Neural crest cell (in vitro differentiated cells): ENCODE data around the gene CAPS. TPM values are rescaled to one million over a fixed set of nuclear protein-coding genes. Genes with fewer than 3 reads are reported as not detected.
"Not testable (repeated sequence)": the region's sequence is repeated elsewhere in the genome, so short reads cannot be mapped to it uniquely, and the experiment has no call there.

ENCODE experiments used
- DNase-seq: peaks from one replicate; pipeline ENCODE4 v3.0.0; 2021; ENCODE audit warnings: low read depth, mixed read lengths, low spot score
- H3K27ac Mint-ChIP-seq: one replicate; pipeline ENCODE4 v1.8.0; 2021; ENCODE audit warnings: mild to moderate bottlenecking, mixed read lengths; ENCODE audit not compliant: unreplicated experiment
- H3K27me3 Mint-ChIP-seq: 2 replicates; pipeline ENCODE4 v1.8.0; 2021; ENCODE audit warnings: low read depth, mild to moderate bottlenecking, mixed read lengths
- H3K36me3 Mint-ChIP-seq: 2 replicates; pipeline ENCODE4 v1.8.0; 2021; ENCODE audit warnings: low read depth, mild to moderate bottlenecking, mixed read lengths
- H3K4me1 Mint-ChIP-seq: 2 replicates; pipeline ENCODE4 v1.8.0; 2021; ENCODE audit warnings: mixed read lengths
- H3K4me3 Mint-ChIP-seq: one replicate; pipeline ENCODE4 v1.8.0; 2021; ENCODE audit warnings: mild to moderate bottlenecking, mixed read lengths
- H3K9me3 Mint-ChIP-seq: 2 replicates; pipeline ENCODE4 v1.8.0; 2021; ENCODE audit warnings: mixed read lengths
- CTCF ChIP-seq: fragments of 200-600 bp; sonication (generic); conservative IDR thresholded peaks from 2 replicates; pipeline ENCODE4 v1.5.0; 2021; ENCODE audit warnings: antibody characterized with exemption, mild to moderate bottlenecking
- total RNA-seq: library from RNA; stranded (reverse); gene quantifications from 2 replicates; pipeline ENCODE4 v1.2.1, GENCODE V29; 2021

CAPS gene
- total RNA-seq, 1 donor from 2014 or later = 2.6 TPM

- H3K4me1 Mint-ChIP-seq = peaks cover 53% of the 10 kb centered on the region
These were observed 48.2 kb downstream of the CAPS start for GRCh38 chr19:5961969-5962945.

GRCh38 chr19:5963259-5963658 lies 49.2 kb downstream of the CAPS start:
- not testable (repeated sequence) for H3K36me3 Mint-ChIP-seq, DNase-seq, H3K27ac Mint-ChIP-seq, H3K4me3 Mint-ChIP-seq, H3K9me3 Mint-ChIP-seq, H3K27me3 Mint-ChIP-seq
- peaks cover 51% of the 10 kb centered on the region for H3K4me1 Mint-ChIP-seq

More at GRCh38 chr19:5961969-5962945, 48.2 kb downstream of the CAPS start:
- no peak for TF ChIP-seq CTCF
- H3K27ac Mint-ChIP-seq = peak overlapping the region; percentile 23
- no peaks in the 10 kb centered on the region for H3K36me3 Mint-ChIP-seq
- no peaks in the 10 kb centered on the region for H3K9me3 Mint-ChIP-seq
- no peak overlapping the region for H3K4me3 Mint-ChIP-seq
- no peak for DNase-seq
- H3K27me3 Mint-ChIP-seq = no peaks in the 10 kb centered on the region

GRCh38 chr19:5963855-5964254 lies 49.8 kb downstream of the CAPS start:
- H3K4me1 Mint-ChIP-seq = peaks cover 54% of the 10 kb centered on the region
- H3K9me3 Mint-ChIP-seq = no peaks in the 10 kb centered on the region
- TF ChIP-seq CTCF = no peak
- no peak for DNase-seq
- H3K27me3 Mint-ChIP-seq = no peaks in the 10 kb centered on the region
- no peaks in the 10 kb centered on the region for H3K36me3 Mint-ChIP-seq
- H3K27ac Mint-ChIP-seq = no peak overlapping the region
- H3K4me3 Mint-ChIP-seq = no peak overlapping the region

- Mint-ChIP-seq H3K4me3 (no peak overlapping the region), H3K27me3 (no peaks in the 10 kb centered on the region), H3K36me3 (no peaks in the 10 kb centered on the region), H3K4me1 (peaks cover 49% of the 10 kb centered on the region), H3K27ac (no peak overlapping the region), H3K9me3 (no peaks in the 10 kb centered on the region)
- no peak for TF ChIP-seq CTCF
- DNase-seq = no peak
These were observed 50.9 kb downstream of the CAPS start for GRCh38 chr19:5964816-5965565.

Other genes starting within 250 kb of the CAPS start
- 23.2 and 25.6 TPM in 2 replicates for gene MICOS13, start 233.7 kb upstream of the CAPS start, total RNA-seq
- gene HSD11B1L, start 233.2 kb upstream of the CAPS start, total RNA-seq = 16.0 and 21.7 TPM in 2 replicates
- gene RPL36, start 224.0 kb upstream of the CAPS start, total RNA-seq = 1,029 and 1,097 TPM in 2 replicates
- 89.9 and 93.2 TPM in 2 replicates for gene LONP1, start 194.1 kb upstream of the CAPS start, total RNA-seq
- not detected in 2 replicates for gene CATSPERD, start 193.6 kb upstream of the CAPS start, total RNA-seq
- 6.7 and 6.8 TPM in 2 replicates for gene PRR22, start 129.5 kb upstream of the CAPS start, total RNA-seq
- 65.1 and 67.2 TPM in 2 replicates for gene DUS3L, start 123.1 kb upstream of the CAPS start, total RNA-seq
- 4.4 and 4.8 TPM in 2 replicates for gene NRTN, start 109.2 kb upstream of the CAPS start, total RNA-seq
- not detected in 2 replicates for gene FUT6, start 74.6 kb upstream of the CAPS start, total RNA-seq
- not detected in 2 replicates for gene FUT3, start 62.8 kb upstream of the CAPS start, total RNA-seq
- gene FUT5, start 43.7 kb upstream of the CAPS start, total RNA-seq = not detected in 2 replicates
- 230 and 239 TPM in 2 replicates for gene NDUFA11, start 10.5 kb upstream of the CAPS start, total RNA-seq
- gene VMAC, start 9.4 kb upstream of the CAPS start, total RNA-seq = 0.89 and 1.7 TPM in 2 replicates
- gene RANBP3, start 63.9 kb downstream of the CAPS start, total RNA-seq = 121 and 122 TPM in 2 replicates
- 17.2 and 19.2 TPM in 2 replicates for gene RFX2, start 196.2 kb downstream of the CAPS start, total RNA-seq
- not detected in 2 replicates for gene ACSBG2, start 221.4 kb downstream of the CAPS start, total RNA-seq